ENCODE data around the gene KRTAP10-1. TPM values are rescaled to one million over a fixed set of nuclear protein-coding genes. Genes with fewer than 3 reads are reported as not detected.

The KRTAP10-1 gene
- total and polyA plus RNA-seq, 2 of the 8 experiments (the other 6 are each of a cell fraction or from before 2014, with no cell fraction given), result 0.08 TPM; not detected in 1

- Histone ChIP-seq H3K4ac (replicated peaks; ENCODE audit: insufficient read length, low read depth, low read length) (no peak overlapping the region), H3K18ac (ENCODE audit: extremely low read depth, low read length) (no peak overlapping the region), H3K14ac (ENCODE audit: insufficient read length) (no peak overlapping the region), H3K9me3 (ENCODE audit: insufficient read depth in 2 of 2, low read depth in 1 of 2, low read length in 1 of 2) (peaks cover 0 to 9% of the 10 kb centered on the region in 2 experiments; a peak in 2 of 4 replicates), H2AK5ac (ENCODE audit: low read depth, low read length) (no peak overlapping the region), H2BK12ac (ENCODE audit: low read depth, low read length) (no peak overlapping the region), H2BK120ac (replicated peaks; ENCODE audit: low read depth, low read length) (no peak overlapping the region), H3K23me2 (ENCODE audit: low read depth, low read length) (no peaks in the 10 kb centered on the region), H2BK15ac (ENCODE audit: low read length) (no peak overlapping the region), H3K4me1 (replicated peaks in 1 of 4; ENCODE audit: control insufficient read depth in 3 of 4, insufficient read depth in 4 of 4, low read length in 3 of 4) (peaks cover 0 to 8% (median 0%) of the 10 kb centered on the region in 4 experiments; a peak in 1 of 7 replicates), H2BK20ac (ENCODE audit: low read length) (no peak overlapping the region), H3K4me2 (ENCODE audit: insufficient read depth in 1 of 2, low read depth in 2 of 2, low read length in 2 of 2) (no peak overlapping the region), H3K9ac (replicated peaks in 1 of 4; ENCODE audit: extremely low read depth in 1 of 4, low read depth in 3 of 4, low read length in 3 of 4) (no peak overlapping the region), H3K23ac (ENCODE audit: insufficient read length) (no peak overlapping the region), H3K79me1 (ENCODE audit: low read depth, low read length) (no peaks in the 10 kb centered on the region), H2AFZ (ENCODE audit: low read length) (no peak overlapping the region), H4K91ac (replicated peaks; ENCODE audit: insufficient read length, low read length) (no peak overlapping the region), H3K27me3 (replicated peaks in 1 of 4; ENCODE audit: control insufficient read depth in 3 of 4, extremely low read depth in 1 of 4, insufficient read depth in 3 of 4, low read length in 3 of 4) (no peaks in the 10 kb centered on the region; a peak in 1 of 7 replicates), H3K56ac (replicated peaks; ENCODE audit: insufficient read length, low read depth, low read length) (no peak overlapping the region), H4K8ac (ENCODE audit: extremely low read depth, insufficient read depth, low read length) (peak overlapping the region; percentile 14; the same call in 1 of the 2 replicates), H3K36me3 (ENCODE audit: control insufficient read depth in 2 of 4, insufficient read depth in 4 of 4, low read length in 3 of 4) (no peaks in the 10 kb centered on the region), H2BK5ac (ENCODE audit: low read depth, low read length) (no peak overlapping the region), H3K4me3 (ENCODE audit: extremely low read depth in 1 of 4, insufficient read depth in 2 of 4, low read depth in 3 of 4, low read length in 4 of 4) (no peak overlapping the region), H4K20me1 (replicated peaks in 1 of 2; ENCODE audit: control insufficient read depth in 1 of 2, insufficient read depth in 2 of 2, low read length in 2 of 2) (no peaks in the 10 kb centered on the region), H4K5ac (ENCODE audit: insufficient read length, low read depth, low read length) (no peak overlapping the region), H3K79me2 (ENCODE audit: control insufficient read depth in 1 of 2, insufficient read depth in 2 of 2, low read length in 2 of 2) (no peaks in the 10 kb centered on the region), H3K27ac (ENCODE audit: low read depth, low read length) (no peak overlapping the region)
- CTCF ChIA-PET (ENCODE audit: partially characterized antibody), result interaction anchor here (0.6 to 1.2 kb wide), 3 partner anchors 54 to 223 kb away, joined by 3 read pairs; partner anchors contain the start of gene UBE2G2
- DNase-seq (ENCODE audit: low read depth in 1 of 2, low spot score in 2 of 2) (peak in 1 of 2 experiments; percentile 45), FAIRE-seq (no peak)
- WGBS, 2 experiments (ENCODE audit: extremely low coverage in 1 of 2, insufficient coverage in 1 of 2, insufficient read length in 1 of 2, insufficient replicate concordance in 2 of 2, low coverage in 1 of 2, low lambda C conversion rate in 2 of 2, missing lambda C conversion rate in 1 of 2), result 80% methylated on average over 13 of the region's 22 CpGs; no CpG with 5 or more reads in 1 of the 2 experiments
- POLR2A ChIA-PET (ENCODE audit: partially characterized antibody), result interaction anchor here (0.8 to 1.0 kb wide), 2 partner anchors 71 to 118 kb away, joined by 3 to 5 read pairs; partner anchors contain the start of gene KRTAP10-12
- TF ChIP-seq, protein P1, sequence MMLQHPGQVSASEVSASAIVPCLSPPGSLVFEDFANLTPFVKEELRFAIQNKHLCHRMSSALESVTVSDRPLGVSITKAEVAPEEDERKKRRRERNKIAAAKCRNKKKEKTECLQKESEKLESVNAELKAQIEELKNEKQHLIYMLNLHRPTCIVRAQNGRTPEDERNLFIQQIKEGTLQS (IDR thresholded peaks at IDR 0.05; ENCODE audit: insufficient read depth, low read depth, low read length), result no peak
- TF ChIP-seq MAFK (IDR thresholded peaks at IDR 0.05; ENCODE audit: low read depth, low read length) (no peak), SIRT6 (IDR thresholded peaks at IDR 0.05; ENCODE audit: low read length) (no peak)
These were observed 39.2 kb upstream of the KRTAP10-1 start for GRCh38 chr21:44579056-44579832.

All from H1 (cell line).